MCF 10A (cell line): ENCODE measurements around the gene XRN1. TPM values are rescaled to one million over a fixed set of nuclear protein-coding genes. Genes with fewer than 3 reads are reported as not detected.
A peak's percentile ranks its signal among the peaks of the same experiment; 100 is the strongest.
"Not testable (repeated sequence)": the region's sequence is repeated elsewhere in the genome, so short reads cannot be mapped to it uniquely, and the experiment has no call there.

ENCODE experiments used
- BruUV-seq: library from RNA; stranded (reverse); fragments of 400-500 nt; replicated peaks from 2 replicates; lab custom pipeline; 2021; lab: Mats Ljungman, UMichigan
- CTCF ChIA-PET: fragments of 300-600 bp; sonication (Branson Sonifier 250); formaldehyde crosslinking; extraction: SDS; loops from one replicate; lab custom pipeline; 2021; ENCODE audit warnings: antibody characterized with exemption, inconsistent platforms; lab: Yijun Ruan, JAX
- POLR2A ChIA-PET: fragments of 300-600, 350-650 bp; sonication (Branson Sonifier 250); formaldehyde crosslinking; extraction: SDS; loops from one replicate; lab custom pipeline; 2020; ENCODE audit warnings: antibody characterized with exemption, inconsistent platforms; lab: Yijun Ruan, JAX
- DNase-seq: peaks from one replicate; pipeline ENCODE4 v3.0.0-alpha.2; 2018; ENCODE audit not compliant: unreplicated experiment
- H3K27ac Mint-ChIP-seq: one replicate; pipeline ENCODE4 v1.8.0; 2022; ENCODE audit warnings: mild to moderate bottlenecking, low read depth, mixed read lengths; ENCODE audit not compliant: unreplicated experiment
- H3K27me3 Mint-ChIP-seq: one replicate; pipeline ENCODE4 v1.8.0; 2022; ENCODE audit warnings: mixed read lengths; ENCODE audit not compliant: insufficient read depth, unreplicated experiment
- H3K36me3 Mint-ChIP-seq: one replicate; pipeline ENCODE4 v1.8.0; 2022; ENCODE audit warnings: mild to moderate bottlenecking, moderate library complexity, mixed read lengths; ENCODE audit not compliant: insufficient read depth, unreplicated experiment
- H3K4me1 Mint-ChIP-seq: one replicate; pipeline ENCODE4 v1.8.0; 2022; ENCODE audit warnings: mixed read lengths; ENCODE audit not compliant: insufficient read depth, unreplicated experiment
- H3K4me3 Mint-ChIP-seq: one replicate; pipeline ENCODE4 v1.8.0; 2022; ENCODE audit warnings: mild to moderate bottlenecking, moderate library complexity, mixed read lengths; ENCODE audit not compliant: unreplicated experiment
- H3K9me3 Mint-ChIP-seq: one replicate; pipeline ENCODE4 v1.8.0; 2022; ENCODE audit warnings: mixed read lengths; ENCODE audit not compliant: unreplicated experiment
- CTCF ChIP-seq: fragments of 200-600 bp; IDR thresholded peaks from one replicate; pipeline ENCODE4 v1.8.0; 2022; ENCODE audit warnings: antibody characterized with exemption, mild to moderate bottlenecking; ENCODE audit not compliant: unreplicated experiment
- intact Hi-C: fragments of 100-400 bp; cut with micrococcal nuclease; formaldehyde crosslinking; loops from 2 replicates; pipeline ENCODE4 v1.14.1; 2022
- total RNA-seq: library from RNA; stranded (reverse); gene quantifications from 2 replicates; pipeline ENCODE4 v1.2.3, GENCODE V29; 2022

The XRN1 gene
- total RNA-seq, 1 experiment from 2014 or later, result 21.7 TPM

- Mint-ChIP-seq H3K27me3 (no peaks in the 10 kb centered on the region), H3K36me3 (peaks cover 45% of the 10 kb centered on the region), H3K4me1 (no peaks in the 10 kb centered on the region), H3K9me3 (no peaks in the 10 kb centered on the region), H3K27ac (no peak overlapping the region), H3K4me3 (no peak overlapping the region)
- ChIA-PET CTCF (interaction anchor here (0.6 kb wide), 1 partner anchor 845 kb away, joined by 4 read pairs; no protein-coding TSS in a partner anchor), POLR2A (interaction anchor here (0.6 kb wide), 1 partner anchor 56 kb away, joined by 3 read pairs; no protein-coding TSS in a partner anchor)
- intact Hi-C loops, result no loop called here
- peak; percentile 18 for DNase-seq
- TF ChIP-seq CTCF, result peak; percentile 14
- no TSS peak for BruUV-seq
These were observed 81.4 kb downstream of the XRN1 start for GRCh38 chr3:142366434-142366833.

- Mint-ChIP-seq H3K27me3 (no peaks in the 10 kb centered on the region), H3K4me1 (no peaks in the 10 kb centered on the region), H3K27ac (no peak overlapping the region), H3K4me3 (no peak overlapping the region), H3K36me3 (peaks cover 35% of the 10 kb centered on the region), H3K9me3 (no peaks in the 10 kb centered on the region)
- intact Hi-C loops, result no loop called here
- ChIA-PET CTCF (no interaction called here), POLR2A (interaction anchor here (0.7 to 0.9 kb wide), 2 partner anchors 48 to 72 kb away, joined by 3 read pairs; no protein-coding TSS in a partner anchor)
- TF ChIP-seq CTCF, result no peak
- no TSS peak for BruUV-seq
- DNase-seq, result no peak
These were observed 83.8 kb downstream of the XRN1 start for GRCh38 chr3:142363936-142364467.

GRCh38 chr3:142363433-142363832 is 84.4 kb downstream of the XRN1 start:
- H3K4me3 Mint-ChIP-seq, DNase-seq, CTCF ChIA-PET, BruUV-seq, H3K27ac Mint-ChIP-seq, intact Hi-C loops, H3K4me1 Mint-ChIP-seq, H3K9me3 Mint-ChIP-seq, H3K27me3 Mint-ChIP-seq: not testable (repeated sequence)
- POLR2A ChIA-PET, result interaction anchor here (0.6 to 0.9 kb wide), 3 partner anchors 48 to 1027 kb away, joined by 3 read pairs; no protein-coding TSS in a partner anchor
- peaks cover 32% of the 10 kb centered on the region for H3K36me3 Mint-ChIP-seq

GRCh38 chr3:142359367-142359766 is 88.5 kb downstream of the XRN1 start:
- no peak for TF ChIP-seq CTCF
- peaks cover 59% of the 10 kb centered on the region for H3K36me3 Mint-ChIP-seq
- no peaks in the 10 kb centered on the region for H3K4me1 Mint-ChIP-seq
- intact Hi-C loops, result no loop called here
- no peak for DNase-seq
- no peak overlapping the region for H3K4me3 Mint-ChIP-seq
- CTCF ChIA-PET, result no interaction called here
- POLR2A ChIA-PET, result no interaction called here
- H3K9me3 Mint-ChIP-seq, result no peaks in the 10 kb centered on the region
- no TSS peak for BruUV-seq
- no peak overlapping the region for H3K27ac Mint-ChIP-seq
- no peaks in the 10 kb centered on the region for H3K27me3 Mint-ChIP-seq
